GM19452 (cell line): ENCODE results near the gene GDF10.
A peak's percentile ranks its signal among the peaks of the same experiment; 100 is the strongest.

Source experiments
- ATAC-seq: cut with Tn5 transposase; IDR thresholded peaks from one replicate; pipeline ENCODE4 v1.9.1; 2021; ENCODE audit not compliant: unreplicated experiment

Gene GDF10

GRCh38 chr10:47299611-47300428 lies at the start of gene GDF10:
GDF10 (plus strand) TSS chr10:47300197; CDS start chr10:47300652, 455 bp downstream.
- ATAC-seq: no peak

GRCh38 chr10:47252093-47252780 lies 47.8 kb upstream of the GDF10 start:
- ATAC-seq: no peak

- no peak for ATAC-seq
Measured at GRCh38 chr10:47253030-47253637, 46.9 kb upstream of the GDF10 start.

GRCh38 chr10:47253651-47254375 lies 46.2 kb upstream of the GDF10 start:
- ATAC-seq: no peak

GRCh38 chr10:47254611-47255010 lies 45.4 kb upstream of the GDF10 start:
- no peak for ATAC-seq

GRCh38 chr10:47255033-47255813 lies 44.8 kb upstream of the GDF10 start:
- ATAC-seq: no peak

GRCh38 chr10:47255866-47256265 lies 44.1 kb upstream of the GDF10 start:
- ATAC-seq: no peak

GRCh38 chr10:47256751-47257336 lies 43.2 kb upstream of the GDF10 start:
- no peak for ATAC-seq

GRCh38 chr10:47257396-47258120 lies 42.4 kb upstream of the GDF10 start:
- ATAC-seq: no peak

GRCh38 chr10:47258921-47259320 lies 41.1 kb upstream of the GDF10 start:
- ATAC-seq: no peak

GRCh38 chr10:47259466-47259865 lies 40.5 kb upstream of the GDF10 start:
- no peak for ATAC-seq

- ATAC-seq: no peak
Measured at GRCh38 chr10:47260505-47261111, 39.4 kb upstream of the GDF10 start.

- ATAC-seq: peak; percentile 97
Measured at GRCh38 chr10:47261121-47261520, 38.9 kb upstream of the GDF10 start.

GRCh38 chr10:47261556-47261955 lies 38.4 kb upstream of the GDF10 start:
- no peak for ATAC-seq

- ATAC-seq: no peak
Measured at GRCh38 chr10:47262606-47263533, 37.1 kb upstream of the GDF10 start.

- ATAC-seq: no peak
Measured at GRCh38 chr10:47264797-47265281, 35.2 kb upstream of the GDF10 start.

GRCh38 chr10:47266602-47267001 lies 33.4 kb upstream of the GDF10 start:
- no peak for ATAC-seq

GRCh38 chr10:47268696-47269095 lies 31.3 kb upstream of the GDF10 start:
- no peak for ATAC-seq
